ENCODE measurements around the gene SERPINA4.

SERPINA4 gene, protein sequence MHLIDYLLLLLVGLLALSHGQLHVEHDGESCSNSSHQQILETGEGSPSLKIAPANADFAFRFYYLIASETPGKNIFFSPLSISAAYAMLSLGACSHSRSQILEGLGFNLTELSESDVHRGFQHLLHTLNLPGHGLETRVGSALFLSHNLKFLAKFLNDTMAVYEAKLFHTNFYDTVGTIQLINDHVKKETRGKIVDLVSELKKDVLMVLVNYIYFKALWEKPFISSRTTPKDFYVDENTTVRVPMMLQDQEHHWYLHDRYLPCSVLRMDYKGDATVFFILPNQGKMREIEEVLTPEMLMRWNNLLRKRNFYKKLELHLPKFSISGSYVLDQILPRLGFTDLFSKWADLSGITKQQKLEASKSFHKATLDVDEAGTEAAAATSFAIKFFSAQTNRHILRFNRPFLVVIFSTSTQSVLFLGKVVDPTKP

DNA sequence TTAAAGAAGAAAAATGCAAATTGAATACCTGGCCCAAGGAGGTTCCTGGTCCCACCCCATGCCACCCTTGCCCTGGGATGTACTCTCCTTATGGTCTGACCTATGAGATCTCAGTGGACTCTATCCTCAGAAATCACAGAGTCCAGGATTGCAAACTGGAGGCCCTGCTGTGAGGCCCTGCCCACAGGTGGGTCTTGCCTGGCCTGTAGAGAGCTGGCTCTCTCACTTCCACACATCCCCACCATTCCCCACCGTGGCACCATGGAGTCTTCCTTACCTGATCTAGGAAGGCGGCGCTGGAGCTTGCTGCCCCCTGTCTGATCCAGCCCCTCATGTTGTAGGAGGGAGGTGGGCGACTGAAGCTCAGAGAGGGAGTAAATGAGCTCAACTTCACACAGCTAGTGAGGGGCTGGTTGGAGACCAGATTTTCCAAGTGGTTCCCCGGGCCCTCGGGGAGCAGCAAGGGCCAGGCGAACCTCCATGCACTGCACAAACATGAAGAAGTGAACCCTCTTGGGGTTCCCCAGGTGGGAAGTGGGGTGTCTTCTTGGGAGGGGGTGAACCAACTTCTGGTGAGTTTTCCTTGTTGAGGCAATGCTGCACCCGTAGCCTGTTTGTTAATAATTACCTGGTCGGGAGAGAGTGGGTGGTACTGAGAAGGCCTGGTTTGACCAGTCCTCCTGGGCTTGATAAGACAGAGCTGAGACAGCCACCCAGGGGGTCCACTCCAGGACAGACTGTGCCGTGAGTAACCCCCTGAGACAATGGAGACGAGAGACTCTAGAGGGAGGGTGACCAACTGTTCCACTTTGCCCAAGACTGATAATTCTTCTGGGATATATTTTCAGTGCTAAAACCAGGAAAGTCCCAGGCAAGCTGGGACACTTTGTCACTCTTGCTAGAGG lies at the start of gene SERPINA4:
TSS of gene SERPINA4 (plus strand) at position 692 of the 905 bp plus-strand sequence. CDS start 2,041 bp downstream, outside the sequence.
- no peak for DNase-seq (ENCODE audit: low spot score)

DNA sequence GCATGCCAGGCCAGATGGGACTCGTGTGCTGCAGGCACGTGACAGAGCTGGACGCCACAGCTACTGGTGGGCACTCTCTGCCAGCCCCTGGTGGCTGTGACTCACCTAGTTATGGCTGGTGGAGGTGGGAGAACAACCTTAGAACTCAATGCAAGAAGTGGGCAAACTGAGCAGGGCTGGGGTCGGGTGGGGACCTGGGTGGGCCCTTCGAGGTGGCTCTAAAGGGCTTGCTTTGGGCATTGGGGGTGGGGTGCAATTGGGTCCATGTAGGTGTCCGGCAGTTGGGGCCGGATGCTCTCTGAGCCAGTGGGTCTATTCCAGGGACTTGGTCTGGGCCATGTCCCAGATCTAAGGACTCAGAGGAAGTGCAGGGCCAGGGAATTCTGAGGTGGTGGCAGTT lies 46.9 kb upstream of the SERPINA4 start:
- no peak for DNase-seq (ENCODE audit: low spot score)

GRCh38 chr14:94515426-94515825 lies 45.8 kb upstream of the SERPINA4 start:
- DNase-seq (ENCODE audit: low spot score) = no peak

GRCh38 chr14:94515856-94516255 lies 45.4 kb upstream of the SERPINA4 start:
- DNase-seq (ENCODE audit: low spot score) = no peak

- no peak for DNase-seq (ENCODE audit: low spot score)
These were observed 44.0 kb upstream of the SERPINA4 start for GRCh38 chr14:94517248-94517640.

DNA sequence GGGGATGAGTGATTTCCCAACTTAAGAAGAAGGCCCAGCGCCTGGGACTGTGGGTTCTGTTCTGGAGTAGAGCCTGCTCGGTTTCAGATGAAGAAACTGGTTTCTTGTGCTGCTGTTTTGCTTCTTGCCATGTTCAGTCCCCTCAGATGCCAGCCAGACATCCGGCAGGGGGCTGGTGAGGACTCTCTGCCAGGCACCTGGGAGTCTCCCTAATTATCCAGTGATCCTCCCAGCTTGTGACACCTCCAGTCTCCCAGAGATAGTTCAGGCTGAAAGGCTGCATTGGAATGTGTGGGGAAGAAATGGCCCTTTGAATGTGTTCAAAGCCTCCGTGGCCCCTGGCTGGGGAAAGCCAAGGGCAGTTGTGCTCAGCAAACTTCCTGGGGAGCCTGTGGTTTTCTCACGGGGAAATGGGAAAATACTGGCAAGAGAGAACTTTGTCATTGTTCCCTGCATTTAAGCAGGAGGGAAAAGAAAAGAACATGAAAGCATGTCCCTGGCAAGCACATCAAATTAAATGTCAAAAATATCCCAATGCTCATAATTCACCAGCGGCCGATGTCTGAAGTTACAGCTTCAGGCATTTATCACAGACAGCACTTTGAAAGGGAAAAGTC lies 43.5 kb upstream of the SERPINA4 start:
- no peak for DNase-seq (ENCODE audit: low spot score)

- no peak for DNase-seq (ENCODE audit: low spot score)
These were observed 39.7 kb upstream of the SERPINA4 start for GRCh38 chr14:94521375-94522114.

DNA sequence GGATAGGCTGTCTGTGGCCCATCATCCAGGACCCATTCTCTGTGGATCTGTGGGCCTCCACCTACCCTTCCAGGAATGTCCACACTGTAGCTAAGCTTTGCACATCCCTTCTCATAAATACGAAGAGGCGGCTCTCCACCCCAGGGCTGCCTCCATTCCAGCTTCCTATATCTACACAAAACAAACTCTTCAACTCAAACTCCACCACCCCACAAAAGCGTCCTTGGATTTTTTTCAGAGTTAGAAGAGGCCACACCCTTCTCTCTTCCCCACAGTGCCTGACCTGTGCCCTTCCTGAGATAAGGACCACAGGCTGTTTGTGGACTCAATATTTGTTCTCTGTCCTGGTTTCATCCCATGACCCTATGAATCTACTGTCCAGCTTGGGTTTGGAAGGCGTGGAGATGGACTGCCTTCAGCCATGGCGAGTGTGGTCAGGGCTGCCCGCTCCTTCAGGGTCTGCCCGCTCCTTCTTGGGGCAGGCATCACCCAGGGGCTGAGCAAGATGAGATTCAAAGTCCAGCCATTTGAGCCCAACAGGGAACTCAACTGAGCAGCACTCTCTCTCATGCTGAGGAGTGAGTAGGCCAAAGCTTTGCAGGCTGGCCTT lies 39.0 kb upstream of the SERPINA4 start:
- DNase-seq (ENCODE audit: low spot score) = no peak

DNA sequence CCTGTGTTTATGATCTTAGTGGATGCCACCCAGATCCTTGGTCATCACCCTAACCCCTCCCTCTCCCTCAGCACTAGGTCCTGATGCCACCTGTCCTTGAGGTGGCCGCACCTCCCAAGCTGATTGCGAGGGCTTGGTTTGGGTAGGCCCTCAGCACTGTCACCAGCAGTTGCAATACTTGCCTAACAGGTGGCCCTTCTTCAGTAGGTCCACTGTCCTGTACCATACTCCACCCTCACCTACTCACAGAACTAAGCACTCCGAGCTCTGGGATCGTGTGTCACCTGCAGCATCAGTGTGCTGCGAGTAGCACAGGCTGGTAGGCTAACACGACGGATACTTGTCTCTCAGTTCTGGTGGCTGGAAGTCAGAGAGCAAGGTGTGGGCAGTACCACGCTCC lies 38.0 kb upstream of the SERPINA4 start:
- DNase-seq (ENCODE audit: low spot score) = no peak

DNA sequence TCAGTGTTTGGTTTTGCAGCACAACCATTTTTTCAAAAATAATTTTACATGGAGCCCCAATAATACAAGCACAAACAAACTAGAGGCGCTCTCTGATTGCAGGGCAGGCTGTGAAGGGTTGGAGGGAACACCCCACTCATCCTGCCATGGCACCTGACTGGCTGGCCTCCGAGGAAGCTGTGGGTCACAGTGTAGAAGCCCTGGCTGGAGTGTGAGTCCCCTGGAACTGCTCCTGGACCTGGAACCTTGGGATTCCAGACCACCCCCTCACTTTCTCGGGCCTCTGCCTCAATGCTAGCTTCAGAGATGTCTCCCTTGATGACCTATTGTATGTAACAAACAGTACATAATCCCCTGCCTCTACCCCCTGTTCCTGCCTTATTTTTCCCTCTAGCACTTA lies 37.1 kb upstream of the SERPINA4 start:
- DNase-seq (ENCODE audit: low spot score) = no peak

DNA sequence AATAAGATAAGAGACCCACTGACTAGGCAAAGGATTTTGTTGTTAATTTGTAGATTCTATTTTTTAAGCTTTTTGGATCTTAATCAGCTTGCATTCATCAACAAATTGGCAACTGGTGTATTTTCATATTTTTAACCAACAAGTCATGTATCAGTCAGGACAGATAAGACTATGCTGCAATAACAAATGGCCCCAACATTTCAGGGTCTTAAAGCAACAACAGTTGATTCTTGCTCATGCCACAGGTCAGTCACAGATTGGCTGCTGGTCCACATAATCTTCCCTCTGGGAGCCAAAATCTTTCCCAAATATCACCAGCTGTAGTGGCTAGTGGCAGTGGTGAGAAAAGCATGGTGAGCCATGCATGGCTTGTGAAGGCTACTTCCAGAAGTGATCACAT lies 30.1 kb upstream of the SERPINA4 start:
- no peak for DNase-seq (ENCODE audit: low spot score)

- no peak for DNase-seq (ENCODE audit: low spot score)
These were observed 28.8 kb upstream of the SERPINA4 start for GRCh38 chr14:94532447-94532846.

GRCh38 chr14:94535506-94535905 lies 25.7 kb upstream of the SERPINA4 start:
- no peak for DNase-seq (ENCODE audit: low spot score)

- DNase-seq (ENCODE audit: low spot score) = peak; percentile 60
These were observed 24.4 kb upstream of the SERPINA4 start for GRCh38 chr14:94536836-94537235.

DNA sequence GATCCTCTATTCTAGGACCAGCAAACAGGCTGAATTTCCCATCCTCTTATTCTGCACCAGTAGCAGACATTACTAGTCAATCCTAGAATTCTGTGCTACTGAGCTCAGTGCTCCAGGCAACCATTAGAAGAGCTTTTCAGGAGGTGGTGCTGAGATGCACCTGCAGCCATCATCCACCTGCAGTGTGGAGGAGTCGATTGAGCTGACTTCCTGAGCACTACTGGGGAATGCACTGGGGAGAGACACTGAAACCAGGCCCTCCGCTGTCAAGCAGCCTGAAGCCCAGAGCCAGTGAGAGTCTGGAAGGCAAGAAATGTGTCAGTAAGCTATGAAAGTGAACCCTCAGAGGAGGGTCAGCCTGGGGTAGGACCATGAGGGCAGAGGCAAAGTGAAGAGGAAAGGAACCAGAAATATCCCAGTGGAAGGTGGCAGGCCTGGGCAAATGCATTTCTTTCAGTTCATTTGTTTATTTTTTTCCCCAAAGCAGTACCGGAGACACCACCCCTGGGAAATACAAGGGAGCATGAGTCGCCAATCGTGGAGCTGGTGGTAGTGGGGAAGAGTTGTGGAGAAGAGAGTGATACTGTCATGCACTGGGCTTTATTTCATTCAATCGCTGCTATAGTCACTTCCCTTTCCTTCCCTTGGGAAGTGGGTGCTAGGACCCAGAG lies 23.0 kb upstream of the SERPINA4 start:
- no peak for DNase-seq (ENCODE audit: low spot score)

DNA sequence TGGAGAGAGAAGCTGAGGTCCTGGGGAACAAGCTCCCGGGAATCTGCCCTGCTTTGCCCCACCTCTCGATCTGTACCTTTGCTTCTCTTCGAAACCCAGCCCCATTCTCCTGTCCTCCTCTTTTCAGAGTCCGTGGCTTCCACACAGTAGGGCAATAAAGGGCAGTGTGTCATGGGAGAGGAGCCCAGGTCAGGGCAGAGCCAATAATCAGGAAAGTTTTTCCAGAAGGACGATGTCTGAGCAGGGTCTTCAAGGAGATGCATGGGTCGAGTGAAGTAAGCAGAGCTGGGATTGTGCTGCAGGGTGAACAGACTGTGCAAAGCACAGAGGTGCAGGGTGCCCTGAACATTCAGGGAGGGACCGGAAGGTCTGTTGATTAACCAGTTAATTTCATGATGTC lies 22.1 kb upstream of the SERPINA4 start:
- DNase-seq (ENCODE audit: low spot score) = no peak

GRCh38 chr14:94540031-94540794 lies 21.0 kb upstream of the SERPINA4 start:
- no peak for DNase-seq (ENCODE audit: low spot score)

GRCh38 chr14:94541234-94541975 lies 19.8 kb upstream of the SERPINA4 start:
- no peak for DNase-seq (ENCODE audit: low spot score)

- DNase-seq (ENCODE audit: low spot score) = no peak
These were observed 19.0 kb upstream of the SERPINA4 start for GRCh38 chr14:94542111-94542810.

All from germinal center (tissue), 1 donor.